Measurements from ENCODE around the gene REEP1. TPM values are rescaled to one million over a fixed set of nuclear protein-coding genes. Genes with fewer than 3 reads are reported as not detected.

The REEP1 gene
- total RNA-seq, 2 donors from 2014 or later: 20.9 to 22.7 TPM

DNA sequence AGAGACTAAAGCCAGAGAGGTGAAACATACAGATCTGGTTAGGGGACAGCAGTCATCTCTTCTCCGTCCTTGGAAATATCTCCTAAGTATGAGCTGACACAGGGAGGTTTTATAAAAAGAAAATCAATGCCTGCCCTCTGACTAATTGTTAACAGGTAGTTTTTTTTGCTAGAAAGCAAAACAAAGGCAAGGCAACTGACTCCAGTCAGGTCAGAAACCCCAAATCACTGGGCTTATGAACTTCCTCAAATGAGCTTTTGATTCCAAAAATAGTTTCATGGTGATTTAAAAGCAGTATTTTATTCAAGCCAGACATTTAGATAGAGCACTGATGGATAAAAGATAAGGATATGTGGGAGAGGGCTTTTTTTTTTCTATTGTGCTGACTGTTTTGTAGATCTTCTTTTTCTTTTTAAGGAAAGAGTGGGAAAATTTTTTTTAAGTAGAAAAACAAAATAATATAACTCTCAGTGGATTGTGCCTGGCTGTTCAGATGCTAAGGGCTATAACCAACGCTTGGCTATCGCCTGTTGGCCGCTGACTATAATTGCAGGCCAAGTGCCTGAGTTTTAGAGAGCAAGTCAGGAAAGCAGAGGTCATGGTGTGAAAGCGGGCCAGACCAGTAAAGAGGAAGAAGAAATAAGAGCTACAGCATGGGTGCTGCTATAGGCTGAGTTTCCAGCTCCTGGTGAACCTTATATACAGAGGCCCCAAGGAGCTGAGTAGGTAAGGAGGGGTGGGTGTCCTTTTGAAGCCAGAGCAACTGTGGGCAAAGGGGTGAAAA, 93.3 kb downstream of the REEP1 start:
- Histone ChIP-seq H3K4me3 (no peak overlapping the region), H3K27ac (peak overlapping the region; percentile 26 to 49), H3K36me3 (no peaks in the 10 kb centered on the region), H3K27me3 (replicated peaks; ENCODE audit: insufficient read depth) (no peaks in the 10 kb centered on the region), H3K4me1 (ENCODE audit: control insufficient read depth in 1 of 2, low read depth in 2 of 2) (peaks cover 6 to 24% of the 10 kb centered on the region in 2 donors), H3K9me3 (no peaks in the 10 kb centered on the region)
- ATAC-seq (ENCODE audit: insufficient number of reproducible peaks, low FRiP score, low read depth) (peak; percentile 52), DNase-seq (ENCODE audit: low spot score) (no peak)
- TF ChIP-seq, protein P1, sequence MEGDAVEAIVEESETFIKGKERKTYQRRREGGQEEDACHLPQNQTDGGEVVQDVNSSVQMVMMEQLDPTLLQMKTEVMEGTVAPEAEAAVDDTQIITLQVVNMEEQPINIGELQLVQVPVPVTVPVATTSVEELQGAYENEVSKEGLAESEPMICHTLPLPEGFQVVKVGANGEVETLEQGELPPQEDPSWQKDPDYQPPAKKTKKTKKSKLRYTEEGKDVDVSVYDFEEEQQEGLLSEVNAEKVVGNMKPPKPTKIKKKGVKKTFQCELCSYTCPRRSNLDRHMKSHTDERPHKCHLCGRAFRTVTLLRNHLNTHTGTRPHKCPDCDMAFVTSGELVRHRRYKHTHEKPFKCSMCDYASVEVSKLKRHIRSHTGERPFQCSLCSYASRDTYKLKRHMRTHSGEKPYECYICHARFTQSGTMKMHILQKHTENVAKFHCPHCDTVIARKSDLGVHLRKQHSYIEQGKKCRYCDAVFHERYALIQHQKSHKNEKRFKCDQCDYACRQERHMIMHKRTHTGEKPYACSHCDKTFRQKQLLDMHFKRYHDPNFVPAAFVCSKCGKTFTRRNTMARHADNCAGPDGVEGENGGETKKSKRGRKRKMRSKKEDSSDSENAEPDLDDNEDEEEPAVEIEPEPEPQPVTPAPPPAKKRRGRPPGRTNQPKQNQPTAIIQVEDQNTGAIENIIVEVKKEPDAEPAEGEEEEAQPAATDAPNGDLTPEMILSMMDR (IDR thresholded peaks at IDR 0.05): no peak

DNA sequence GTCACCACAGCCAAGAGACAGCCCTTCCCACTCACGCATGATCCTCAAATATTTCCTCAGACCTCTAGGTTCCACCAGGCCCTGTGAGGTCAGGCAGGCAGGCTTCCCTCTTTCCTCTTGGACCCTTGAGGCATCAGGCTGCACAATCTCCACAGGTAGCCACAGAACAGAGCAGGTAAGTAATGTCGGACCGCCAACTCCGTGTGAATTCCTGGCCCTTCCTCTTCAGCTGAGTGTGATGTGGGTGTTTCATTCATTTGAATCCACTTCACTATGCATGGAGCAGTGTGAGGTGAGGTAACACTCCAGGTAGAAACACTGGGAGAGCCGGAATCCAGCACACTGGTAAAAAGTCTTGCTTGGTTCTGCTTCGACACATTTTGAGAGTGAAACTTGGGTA, 94.2 kb downstream of the REEP1 start:
- DNase-seq (ENCODE audit: low spot score): no peak
- peak overlapping the region; percentile 26 to 49 for H3K27ac ChIP-seq
- peaks cover 4% of the 10 kb centered on the region for H3K36me3 ChIP-seq
- no peak overlapping the region for H3K4me3 ChIP-seq
- no peaks in the 10 kb centered on the region for H3K27me3 ChIP-seq (replicated peaks; ENCODE audit: insufficient read depth)
- TF ChIP-seq, protein P1 (IDR thresholded peaks at IDR 0.05): no peak
- no peak for ATAC-seq (ENCODE audit: insufficient number of reproducible peaks, low FRiP score, low read depth)
- H3K9me3 ChIP-seq: no peaks in the 10 kb centered on the region
- peaks cover 6 to 16% of the 10 kb centered on the region in 2 donors for H3K4me1 ChIP-seq (ENCODE audit: control insufficient read depth in 1 of 2, low read depth in 2 of 2)

DNA sequence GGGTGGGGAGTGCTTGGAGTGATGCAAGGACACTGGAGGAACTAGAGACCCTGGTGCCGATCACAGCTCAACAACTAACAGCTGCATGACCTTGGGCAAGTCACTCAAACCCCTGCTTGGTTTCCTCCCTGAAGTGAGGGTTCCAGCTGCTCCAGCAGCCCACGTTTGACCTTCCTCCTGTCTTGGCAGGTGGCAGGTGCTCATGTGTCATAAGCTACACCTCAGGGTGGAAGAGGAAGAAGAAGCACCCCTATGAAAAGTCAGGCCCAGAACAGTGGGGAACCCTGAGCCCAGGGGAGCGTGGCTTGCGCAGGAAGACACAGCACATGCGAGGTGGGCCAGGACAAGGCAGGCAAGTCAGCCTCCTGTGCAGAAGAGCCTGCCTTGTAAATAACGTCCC, 95.8 kb downstream of the REEP1 start:
- no peak overlapping the region for H3K4me3 ChIP-seq
- H3K27ac ChIP-seq: no peak overlapping the region
- peaks cover 6 to 16% of the 10 kb centered on the region in 2 donors for H3K4me1 ChIP-seq (ENCODE audit: control insufficient read depth in 1 of 2, low read depth in 2 of 2)
- H3K9me3 ChIP-seq: no peaks in the 10 kb centered on the region
- TF ChIP-seq, protein P1 (IDR thresholded peaks at IDR 0.05): no peak
- DNase-seq (ENCODE audit: low spot score): no peak
- no peaks in the 10 kb centered on the region for H3K27me3 ChIP-seq (replicated peaks; ENCODE audit: insufficient read depth)
- peaks cover 4% of the 10 kb centered on the region for H3K36me3 ChIP-seq
- no peak for ATAC-seq (ENCODE audit: insufficient number of reproducible peaks, low FRiP score, low read depth)

DNA sequence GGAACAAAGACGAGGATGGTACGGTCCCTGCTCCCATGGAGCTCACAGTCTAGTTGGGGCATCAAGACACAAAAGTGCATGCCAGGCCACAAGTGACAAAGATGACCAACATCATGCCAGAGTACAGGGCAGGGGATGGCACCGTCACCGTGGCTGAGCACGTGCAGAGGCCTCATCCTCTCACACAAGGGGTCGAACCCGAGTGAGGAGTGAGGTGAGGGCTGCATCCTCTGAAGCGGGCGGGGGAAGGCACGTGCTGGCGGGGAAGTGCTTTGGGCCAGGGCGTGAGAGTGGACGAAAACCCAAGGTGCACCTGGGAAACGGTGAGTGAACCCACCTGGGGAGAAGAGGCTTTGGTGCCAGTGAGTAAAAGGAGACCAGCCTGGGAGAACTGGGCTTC, 97.2 kb downstream of the REEP1 start:
- DNase-seq (ENCODE audit: low spot score) (no peak), ATAC-seq (ENCODE audit: insufficient number of reproducible peaks, low FRiP score, low read depth) (no peak)
- no peaks in the 10 kb centered on the region for H3K9me3 ChIP-seq
- H3K27me3 ChIP-seq (replicated peaks; ENCODE audit: insufficient read depth): no peaks in the 10 kb centered on the region
- TF ChIP-seq, protein P1 (IDR thresholded peaks at IDR 0.05): no peak
- H3K27ac ChIP-seq: no peak overlapping the region
- peaks cover 6 to 20% of the 10 kb centered on the region in 2 donors for H3K4me1 ChIP-seq (ENCODE audit: control insufficient read depth in 1 of 2, low read depth in 2 of 2)
- peaks cover 4% of the 10 kb centered on the region for H3K36me3 ChIP-seq
- H3K4me3 ChIP-seq: no peak overlapping the region

DNA sequence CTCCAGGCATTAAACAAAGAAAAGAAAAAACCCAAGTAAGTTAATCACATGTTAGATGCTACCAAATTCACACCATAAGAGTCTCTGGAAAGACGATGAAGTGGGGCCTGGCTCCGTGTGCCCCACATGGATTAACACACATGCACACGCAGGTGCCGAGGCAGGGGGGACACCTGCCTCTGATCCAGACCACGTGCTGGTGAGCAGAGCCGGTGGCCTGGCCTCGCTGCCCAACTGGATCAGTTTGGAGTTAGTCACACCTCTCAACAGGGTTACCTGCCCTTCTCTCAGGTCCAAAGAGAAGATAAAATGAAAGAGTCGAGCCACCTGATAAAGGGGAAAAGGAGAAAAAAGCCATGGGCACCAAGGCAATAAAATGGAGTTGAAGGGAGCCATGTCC, 97.7 kb downstream of the REEP1 start:
- no peak overlapping the region for H3K27ac ChIP-seq
- no peak overlapping the region for H3K4me3 ChIP-seq
- ATAC-seq (ENCODE audit: insufficient number of reproducible peaks, low FRiP score, low read depth) (no peak), DNase-seq (ENCODE audit: low spot score) (no peak)
- peaks cover 4% of the 10 kb centered on the region for H3K36me3 ChIP-seq
- no peaks in the 10 kb centered on the region for H3K27me3 ChIP-seq (replicated peaks; ENCODE audit: insufficient read depth)
- TF ChIP-seq, protein P1 (IDR thresholded peaks at IDR 0.05): no peak
- H3K4me1 ChIP-seq (ENCODE audit: control insufficient read depth in 1 of 2, low read depth in 2 of 2): peaks cover 6 to 24% of the 10 kb centered on the region in 2 donors
- no peaks in the 10 kb centered on the region for H3K9me3 ChIP-seq
